Amygdala (tissue), 56 donors: Measurements from ENCODE around the gene HSD11B1.

Experiments
- DNase-seq, 56 donors: peaks; one replicate each; lab custom pipeline; 2025; lab: John Stamatoyannopoulos, UW

Gene HSD11B1

DNA sequence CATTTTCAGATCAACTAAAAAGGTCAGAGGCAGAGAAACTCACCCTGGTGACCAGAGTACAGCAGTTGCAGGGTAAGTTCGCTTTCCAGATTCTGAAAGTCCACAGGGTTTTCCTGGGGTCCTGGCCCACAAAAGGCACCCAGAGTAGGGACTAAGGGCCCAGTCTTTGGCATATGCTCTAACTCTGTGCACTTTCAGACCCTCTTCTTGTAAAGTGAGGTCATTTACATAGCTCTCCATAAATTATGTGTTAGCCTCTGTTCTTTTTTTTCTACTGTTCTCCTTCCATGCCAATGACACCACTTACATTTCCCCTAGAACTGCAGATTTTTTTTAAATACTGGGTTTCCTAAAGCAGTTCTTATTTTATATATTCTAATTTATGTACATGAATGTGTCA is 73.5 kb downstream of the HSD11B1 start:
- DNase-seq = no peak

DNA sequence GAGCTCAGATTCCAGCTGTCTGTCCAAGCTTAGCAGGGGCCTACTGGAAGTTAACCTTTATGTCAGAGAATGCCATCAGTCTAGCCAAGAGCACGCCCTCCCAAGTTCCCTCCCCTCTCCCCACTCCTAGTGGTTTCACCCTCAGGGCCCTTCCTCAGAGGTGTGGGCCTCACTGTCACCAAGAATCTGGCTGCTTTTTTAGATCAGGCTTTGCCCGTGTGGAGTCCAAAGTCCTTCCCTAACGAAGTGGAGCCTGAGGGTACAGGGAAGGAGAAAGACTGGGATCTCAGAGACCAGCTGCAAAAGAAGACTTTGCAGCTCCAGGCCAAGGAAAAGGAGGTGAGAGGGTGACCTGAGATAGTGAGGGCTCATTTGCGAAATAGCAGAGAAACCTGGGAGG is 75.6 kb downstream of the HSD11B1 start:
- no peak for DNase-seq

- DNase-seq = no peak
Measured at GRCh38 chr1:209783386-209783785, 78.7 kb downstream of the HSD11B1 start.
